HCT116 (cell line): ENCODE measurements around the gene CAMK1D. TPM values are rescaled to one million over a fixed set of nuclear protein-coding genes. Genes with fewer than 3 reads are reported as not detected.

ENCODE experiments used
- ATAC-seq: fragments of 200-7000 bp; cut with Tn5 transposase; 2 replicates; pipeline ENCODE4 v1.9.1; 2020; ENCODE audit warnings: mild to moderate bottlenecking, moderate library complexity
- BruUV-seq: library from RNA; stranded (reverse); fragments of 400-500 nt; replicated peaks from 2 replicates; lab custom pipeline; 2021; lab: Mats Ljungman, UMichigan
- CTCF ChIA-PET: fragments of 300-600 bp; sonication (Branson Sonifier 250); formaldehyde crosslinking; loops from one replicate; lab custom pipeline; 2021; ENCODE audit warnings: antibody characterized with exemption; lab: Charles Lee
- POLR2A ChIA-PET: fragments of 300-600, 350-600 bp; sonication (Branson Sonifier 250); formaldehyde crosslinking; loops from one replicate; lab custom pipeline; 2021; ENCODE audit warnings: antibody characterized with exemption; lab: Charles Lee
- RAD21 ChIA-PET, 2 experiments: fragments of 300-600 bp; sonication (Branson Sonifier 250); formaldehyde crosslinking; loops; one replicate each; lab custom pipeline; 2023; ENCODE audit warnings: low total read pairs in 2 of 2; ENCODE audit not compliant: uncharacterized antibody in 2 of 2, unreplicated experiment in 2 of 2, low non-redundant PET in 1 of 2; lab: Charles Lee
- DNase-seq: peaks from one replicate; pipeline ENCODE4 v3.0.0-alpha.2; 2010; ENCODE audit warnings: low read depth, low spot score
- H2AFZ ChIP-seq: fragments of 200-600 bp; shearing (Covaris generic), sonication (generic); 2 replicates; pipeline ENCODE4 v1.6.1; 2017; ENCODE audit warnings: low read depth, mixed run types, mixed read lengths, antibody characterized with exemption, low read length; ENCODE audit not compliant: poor library complexity, severe bottlenecking
- H3K27ac ChIP-seq: 2 replicates; pipeline ENCODE4 v1.5.1; 2012; ENCODE audit warnings: low read depth, low read length
- H3K27me3 ChIP-seq: fragments of 200-600 bp; sonication (generic); 2 replicates; pipeline ENCODE4 v1.6.1; 2016; ENCODE audit warnings: mixed run types, low read length, mixed read lengths; ENCODE audit not compliant: insufficient read depth
- H3K36me3 ChIP-seq, 2 experiments: fragments of 200-500 bp in 1 of 2; fragments of 200-600 bp in 1 of 2; sonication (Bioruptor generic) in 1 of 2; sonication (generic) in 1 of 2; 2 replicates each; pipeline versions ENCODE4 v1.5.1 to v1.6.1; 2014 to 2016; ENCODE audit warnings: low read length in 2 of 2, inconsistent platforms in 1 of 2, mixed read lengths in 1 of 2, mixed run types in 1 of 2; ENCODE audit not compliant: insufficient read depth in 2 of 2, control insufficient read depth in 1 of 2
- H3K4me1 ChIP-seq, 2 experiments: fragments of 200-600 bp in 1 of 2; sonication (generic) in 1 of 2; 2 replicates each; pipeline versions ENCODE4 v1.5.1 to v1.6.1; 2012 to 2017; ENCODE audit warnings: low read length in 2 of 2, inconsistent platforms in 1 of 2, mild to moderate bottlenecking in 1 of 2, mixed read lengths in 1 of 2, mixed run types in 1 of 2, moderate library complexity in 1 of 2; ENCODE audit not compliant: insufficient read depth in 2 of 2, control insufficient read depth in 1 of 2
- H3K4me2 ChIP-seq: fragments of 200-600 bp; sonication (generic); 2 replicates; pipeline ENCODE4 v1.6.1; 2017; ENCODE audit warnings: mixed run types, low read length, mixed read lengths
- H3K4me3 ChIP-seq, 2 experiments: fragments of 200-600 bp in 1 of 2; sonication (generic) in 1 of 2; replicated peaks in 1 of 2; 2 replicates each; pipeline ENCODE4 v1.5.1; 2011 to 2016; ENCODE audit warnings: low read length in 2 of 2, control low read depth in 1 of 2, low read depth in 1 of 2, mild to moderate bottlenecking in 1 of 2, mixed read lengths in 1 of 2, mixed run types in 1 of 2
- H3K79me2 ChIP-seq: fragments of 200-600 bp; sonication (generic); 2 replicates; pipeline ENCODE4 v1.6.1; 2017; ENCODE audit warnings: mild to moderate bottlenecking, mixed run types, low read length, moderate library complexity, mixed read lengths; ENCODE audit not compliant: insufficient read depth
- H3K9ac ChIP-seq: fragments of 200-600 bp; sonication (generic); 2 replicates; pipeline ENCODE4 v1.6.1; 2016; ENCODE audit warnings: low read length, mixed read lengths
- H3K9me2 ChIP-seq: fragments of 200-600 bp; sonication (generic), shearing (Covaris generic); 2 replicates; pipeline ENCODE4 v1.6.1; 2017; ENCODE audit warnings: mixed run types, mild to moderate bottlenecking, moderate library complexity; ENCODE audit not compliant: insufficient read depth
- H3K9me3 ChIP-seq, 2 experiments: fragments of 200-500 bp in 1 of 2; fragments of 200-600 bp in 1 of 2; sonication (Bioruptor generic) in 1 of 2; sonication (generic) in 1 of 2; 2 replicates each; pipeline ENCODE4 v1.6.1; 2014 to 2017; ENCODE audit warnings: low read length in 2 of 2, mixed read lengths in 2 of 2, inconsistent platforms in 1 of 2, low read depth in 1 of 2, mild to moderate bottlenecking in 1 of 2, mixed run types in 1 of 2, moderate library complexity in 1 of 2; ENCODE audit not compliant: control insufficient read depth in 1 of 2, insufficient read depth in 1 of 2
- H4K20me1 ChIP-seq: fragments of 200-600 bp; sonication (generic), shearing (Covaris generic); 2 replicates; pipeline ENCODE4 v1.6.1; 2017; ENCODE audit warnings: mixed run types, mild to moderate bottlenecking, moderate library complexity; ENCODE audit not compliant: insufficient read depth
- CBX3 ChIP-seq: IDR thresholded peaks from 2 replicates; pipeline ENCODE4 v1.6.1; 2012; ENCODE audit warnings: low read depth
- CEBPB ChIP-seq: IDR thresholded peaks from 2 replicates; pipeline ENCODE4 v1.6.1; 2012; ENCODE audit warnings: low read depth
- EGR1 ChIP-seq: IDR thresholded peaks from 2 replicates; pipeline ENCODE4 v1.6.1; 2012; ENCODE audit warnings: low read depth
- EZH2 ChIP-seq: fragments of 200-600 bp; sonication (generic); IDR thresholded peaks from 2 replicates; pipeline ENCODE4 v1.6.1; 2017; ENCODE audit warnings: antibody characterized with exemption, mixed run types
- FOSL1 ChIP-seq: IDR thresholded peaks from 2 replicates; pipeline ENCODE4 v1.6.1; 2012; ENCODE audit warnings: low read depth
- POLR2AphosphoS5 ChIP-seq: IDR thresholded peaks from 2 replicates; pipeline ENCODE4 v1.6.1; 2011; ENCODE audit warnings: mild to moderate bottlenecking, low read depth, low read length, moderate library complexity
- SIN3A ChIP-seq: IDR thresholded peaks from 2 replicates; pipeline ENCODE4 v1.6.1; 2012; ENCODE audit warnings: low read depth
- SP1 ChIP-seq: IDR thresholded peaks from 2 replicates; pipeline ENCODE4 v1.6.1; 2012; ENCODE audit warnings: low read depth
- SRF ChIP-seq: IDR thresholded peaks from 2 replicates; pipeline ENCODE4 v1.6.1; 2012; ENCODE audit warnings: low read depth
- ZNF274 ChIP-seq: fragments of 200-500 bp; sonication (Bioruptor generic); IDR thresholded peaks from 2 replicates; pipeline ENCODE4 v1.6.1; 2014; ENCODE audit warnings: mild to moderate bottlenecking, low read depth, low read length, inconsistent platforms
- intact Hi-C: fragments of 100-400 bp; cut with micrococcal nuclease; formaldehyde crosslinking; loops from 2 replicates; pipeline ENCODE4 v1.10.0; 2022
- total RNA-seq: library from RNA; stranded (reverse); gene quantifications from one replicate; pipeline ENCODE4 v1.2.1, GENCODE V29; 2021; ENCODE audit not compliant: unreplicated experiment
- TF ChIP-seq, protein P1 (sequence below): IDR thresholded peaks from 2 replicates; pipeline ENCODE4 v1.6.1; 2012
- TF ChIP-seq, protein P2 (sequence below), 3 experiments: fragments of 200-600 bp in 1 of 3; sonication (generic) in 1 of 3; IDR thresholded peaks in 2 of 3; conservative IDR thresholded peaks in 1 of 3; 2 replicates each; pipeline ENCODE4 v1.5.1; 2012 to 2017; ENCODE audit warnings: low read depth in 2 of 3, low read length in 2 of 3, antibody characterized with exemption in 1 of 3, borderline replicate concordance in 1 of 3, control low read depth in 1 of 3, mild to moderate bottlenecking in 1 of 3, mixed read lengths in 1 of 3, mixed run types in 1 of 3, moderate library complexity in 1 of 3; ENCODE audit not compliant: insufficient read depth in 1 of 3
- TF ChIP-seq, protein P3 (sequence below): IDR thresholded peaks from 2 replicates; pipeline ENCODE4 v1.6.1; 2011; ENCODE audit warnings: mild to moderate bottlenecking, low read length, moderate library complexity; ENCODE audit not compliant: insufficient replicate concordance; ENCODE audit errors: extremely low read depth

The CAMK1D gene
- total RNA-seq, 1 experiment from 2014 or later = 9.6 TPM

DNA sequence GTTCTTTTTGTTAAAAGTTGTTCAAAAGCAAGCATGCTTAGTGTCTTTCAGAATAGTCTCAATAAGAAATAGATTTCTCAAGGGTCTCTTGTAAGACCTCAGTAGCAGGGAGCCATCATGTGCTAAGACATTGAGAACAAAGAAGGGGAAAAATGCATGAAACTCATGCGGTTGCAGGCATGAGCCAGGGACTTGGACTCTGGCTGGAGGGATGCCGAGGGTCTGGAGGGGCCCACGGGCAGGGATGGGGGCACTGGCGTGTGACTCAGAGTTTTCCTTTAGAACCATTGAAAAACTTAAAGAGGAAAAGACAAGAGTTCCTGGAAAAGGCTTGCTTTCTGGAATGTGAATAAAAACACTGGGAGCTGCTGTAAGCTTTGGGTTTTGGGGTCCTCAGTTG lies 398.8 kb downstream of the CAMK1D start:
- H3K4me2 ChIP-seq = no peak overlapping the region
- no peak for TF ChIP-seq SP1
- TF ChIP-seq CEBPB = no peak
- no peak for TF ChIP-seq EZH2
- ATAC-seq (no peak), DNase-seq (no peak)
- no peak overlapping the region for H3K9ac ChIP-seq
- H3K4me1 ChIP-seq = no peaks in the 10 kb centered on the region
- intact Hi-C loops = no loop called here
- H3K9me2 ChIP-seq = no peaks in the 10 kb centered on the region
- H2AFZ ChIP-seq = no peak overlapping the region
- H3K27ac ChIP-seq = no peak overlapping the region
- H3K4me3 ChIP-seq = no peak overlapping the region
- H4K20me1 ChIP-seq = no peaks in the 10 kb centered on the region
- H3K36me3 ChIP-seq = no peaks in the 10 kb centered on the region
- ChIA-PET POLR2A (no interaction called here), CTCF (no interaction called here), RAD21 (no interaction called here)
- no TSS peak for BruUV-seq
- H3K27me3 ChIP-seq = no peaks in the 10 kb centered on the region
- no peaks in the 10 kb centered on the region for H3K79me2 ChIP-seq
- H3K9me3 ChIP-seq = no peaks in the 10 kb centered on the region

DNA sequence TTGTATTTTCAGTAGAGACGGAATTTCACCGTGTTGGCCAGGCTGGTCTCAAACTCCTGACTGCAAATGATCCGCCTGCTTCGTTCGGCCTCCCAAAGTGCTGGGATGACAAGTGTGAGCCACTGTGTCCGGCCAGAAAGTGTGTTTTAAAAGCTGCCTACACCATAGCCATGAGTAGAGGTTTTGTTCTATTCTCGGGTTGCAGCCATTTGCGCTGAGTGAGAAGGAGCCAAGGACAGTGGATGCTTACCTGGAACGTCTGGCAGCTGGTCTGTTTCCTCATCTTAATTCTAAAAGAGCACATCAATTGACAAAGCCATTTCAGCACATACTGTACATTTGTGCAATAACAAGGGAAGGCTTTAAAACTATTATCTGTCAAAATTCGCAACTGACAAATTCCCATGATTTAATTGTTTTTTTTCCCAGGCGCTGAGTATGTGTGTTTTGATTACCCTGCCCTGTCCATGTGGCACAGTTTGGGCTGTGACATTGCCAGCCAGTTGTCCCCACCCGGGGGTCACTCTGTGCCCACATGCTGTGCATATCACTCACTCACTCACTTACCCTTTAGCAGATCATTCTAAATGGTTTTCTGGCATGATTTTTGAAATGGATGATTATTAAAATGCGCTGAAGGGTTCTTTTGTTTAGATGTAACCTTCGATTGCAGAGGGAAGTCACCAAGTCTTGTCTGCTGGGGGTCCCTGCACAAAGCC lies 400.6 kb downstream of the CAMK1D start:
- ATAC-seq (no peak), DNase-seq (no peak)
- Histone ChIP-seq H3K9me2 (no peaks in the 10 kb centered on the region), H3K9ac (no peak overlapping the region), H3K36me3 (no peaks in the 10 kb centered on the region), H3K79me2 (no peaks in the 10 kb centered on the region), H3K4me1 (peaks cover 0 to 3% of the 10 kb centered on the region in 2 experiments; a peak in 2 of 4 replicates), H4K20me1 (no peaks in the 10 kb centered on the region), H3K27ac (no peak overlapping the region), H3K4me2 (no peak overlapping the region), H3K4me3 (no peak overlapping the region), H3K27me3 (no peaks in the 10 kb centered on the region), H3K9me3 (no peaks in the 10 kb centered on the region), H2AFZ (no peak overlapping the region)
- TF ChIP-seq, protein P1, sequence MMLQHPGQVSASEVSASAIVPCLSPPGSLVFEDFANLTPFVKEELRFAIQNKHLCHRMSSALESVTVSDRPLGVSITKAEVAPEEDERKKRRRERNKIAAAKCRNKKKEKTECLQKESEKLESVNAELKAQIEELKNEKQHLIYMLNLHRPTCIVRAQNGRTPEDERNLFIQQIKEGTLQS = no peak
- TF ChIP-seq, protein P2, sequence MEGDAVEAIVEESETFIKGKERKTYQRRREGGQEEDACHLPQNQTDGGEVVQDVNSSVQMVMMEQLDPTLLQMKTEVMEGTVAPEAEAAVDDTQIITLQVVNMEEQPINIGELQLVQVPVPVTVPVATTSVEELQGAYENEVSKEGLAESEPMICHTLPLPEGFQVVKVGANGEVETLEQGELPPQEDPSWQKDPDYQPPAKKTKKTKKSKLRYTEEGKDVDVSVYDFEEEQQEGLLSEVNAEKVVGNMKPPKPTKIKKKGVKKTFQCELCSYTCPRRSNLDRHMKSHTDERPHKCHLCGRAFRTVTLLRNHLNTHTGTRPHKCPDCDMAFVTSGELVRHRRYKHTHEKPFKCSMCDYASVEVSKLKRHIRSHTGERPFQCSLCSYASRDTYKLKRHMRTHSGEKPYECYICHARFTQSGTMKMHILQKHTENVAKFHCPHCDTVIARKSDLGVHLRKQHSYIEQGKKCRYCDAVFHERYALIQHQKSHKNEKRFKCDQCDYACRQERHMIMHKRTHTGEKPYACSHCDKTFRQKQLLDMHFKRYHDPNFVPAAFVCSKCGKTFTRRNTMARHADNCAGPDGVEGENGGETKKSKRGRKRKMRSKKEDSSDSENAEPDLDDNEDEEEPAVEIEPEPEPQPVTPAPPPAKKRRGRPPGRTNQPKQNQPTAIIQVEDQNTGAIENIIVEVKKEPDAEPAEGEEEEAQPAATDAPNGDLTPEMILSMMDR (IDR thresholded peaks at IDR 0.05 in 2 of 3, conservative IDR thresholded peaks at IDR 0.05 in 1 of 3; ENCODE audit: borderline replicate concordance in 1 of 3, insufficient read depth in 1 of 3, low read depth in 2 of 3, low read length in 2 of 3) = no peak
- TF ChIP-seq, protein P3, sequence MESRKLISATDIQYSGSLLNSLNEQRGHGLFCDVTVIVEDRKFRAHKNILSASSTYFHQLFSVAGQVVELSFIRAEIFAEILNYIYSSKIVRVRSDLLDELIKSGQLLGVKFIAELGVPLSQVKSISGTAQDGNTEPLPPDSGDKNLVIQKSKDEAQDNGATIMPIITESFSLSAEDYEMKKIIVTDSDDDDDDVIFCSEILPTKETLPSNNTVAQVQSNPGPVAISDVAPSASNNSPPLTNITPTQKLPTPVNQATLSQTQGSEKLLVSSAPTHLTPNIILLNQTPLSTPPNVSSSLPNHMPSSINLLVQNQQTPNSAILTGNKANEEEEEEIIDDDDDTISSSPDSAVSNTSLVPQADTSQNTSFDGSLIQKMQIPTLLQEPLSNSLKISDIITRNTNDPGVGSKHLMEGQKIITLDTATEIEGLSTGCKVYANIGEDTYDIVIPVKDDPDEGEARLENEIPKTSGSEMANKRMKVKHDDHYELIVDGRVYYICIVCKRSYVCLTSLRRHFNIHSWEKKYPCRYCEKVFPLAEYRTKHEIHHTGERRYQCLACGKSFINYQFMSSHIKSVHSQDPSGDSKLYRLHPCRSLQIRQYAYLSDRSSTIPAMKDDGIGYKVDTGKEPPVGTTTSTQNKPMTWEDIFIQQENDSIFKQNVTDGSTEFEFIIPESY = no peak
- TF ChIP-seq SRF (no peak), SIN3A (no peak), CBX3 (no peak), POLR2AphosphoS5 (no peak), EGR1 (no peak), ZNF274 (no peak), CEBPB (no peak), FOSL1 (no peak), EZH2 (no peak)
- ChIA-PET RAD21 (no interaction called here), POLR2A (interaction anchor here (0.7 kb wide), 1 partner anchor 40 kb away, joined by 3 read pairs; no protein-coding TSS in a partner anchor), CTCF (no interaction called here)
- BruUV-seq = no TSS peak
- intact Hi-C loops = no loop called here
